Urinary bladder (tissue), 4 donors: ENCODE results near the gene FLCN. TPM values are rescaled to one million over a fixed set of nuclear protein-coding genes. Genes with fewer than 3 reads are reported as not detected.

Experiments
- DNase-seq: peaks from one replicate; pipeline ENCODE4 v3.0.0-alpha.2; 2015; ENCODE audit errors: extremely low spot score
- H3K27ac ChIP-seq: one replicate; pipeline ENCODE4 v1.5.1; 2013; ENCODE audit warnings: low read depth, mild to moderate bottlenecking, moderate library complexity
- H3K36me3 ChIP-seq: one replicate; pipeline ENCODE4 v1.6.1; 2013; ENCODE audit warnings: mild to moderate bottlenecking, moderate library complexity; ENCODE audit not compliant: insufficient read depth
- H3K4me1 ChIP-seq: one replicate; pipeline ENCODE4 v1.6.1; 2013; ENCODE audit warnings: mild to moderate bottlenecking, moderate library complexity; ENCODE audit not compliant: insufficient read depth
- H3K4me3 ChIP-seq: one replicate; pipeline ENCODE4 v1.5.1; 2013; ENCODE audit warnings: low read depth, low read length
- WGBS: extraction: QIAGEN DNeasy Blood & Tissue Kit; methylation state at CpG from one replicate; pipeline ENCODE4 v1.1.7; 2013; 5-methylcytosine and 5-hydroxymethylcytosine counted together
- polyA plus RNA-seq: library from polyadenylated mRNA; stranded (reverse); fragments of 200-250 nt; gene quantifications from one replicate; pipeline ENCODE4 v1.2.3, GENCODE V29; 2013
- small RNA-seq: library from RNA; depleted of rRNA; stranded (forward); fragments of <200 nt; gene quantifications from one replicate; pipeline ENCODE3, GENCODE V24; 2014
- total RNA-seq: library from RNA; depleted of rRNA; stranded (reverse); fragments of >200 nt; gene quantifications from one replicate; pipeline ENCODE4 v1.2.3, GENCODE V29; 2014
- donor health status: healthy with polysubstance abuse.
- donor health status: healthy.

FLCN gene
- total and polyA plus RNA-seq, 2 donors = 31.3 to 35.9 TPM

GRCh38 chr17:17168401-17168800 is 68.6 kb downstream of the FLCN start:
- peaks cover 2% of the 10 kb centered on the region for H3K36me3 ChIP-seq
- 91% methylated on average over 5 of the region's 5 CpGs for WGBS

DNA sequence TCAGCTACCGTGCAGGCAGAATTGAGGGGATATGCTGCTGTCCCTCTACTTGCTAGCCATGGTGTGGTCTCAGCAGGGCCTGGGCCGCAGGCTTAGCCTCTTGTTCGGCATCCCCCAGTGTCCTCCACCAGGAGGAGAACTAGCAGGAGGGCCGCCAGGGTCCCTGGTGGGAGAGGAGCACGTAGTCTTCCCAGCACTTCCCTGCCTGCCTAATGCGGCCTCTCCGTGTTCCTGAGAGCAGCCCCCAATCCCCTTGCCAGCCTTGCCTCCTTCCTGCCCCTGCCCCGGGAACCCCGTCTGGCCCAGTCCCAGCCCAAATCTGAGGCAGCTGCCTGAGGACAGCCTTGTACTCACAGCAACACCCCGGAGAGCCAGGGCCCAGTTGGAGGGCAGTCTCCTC is 69.0 kb downstream of the FLCN start:
- DNase-seq = no peak
- Histone ChIP-seq H3K4me1 (no peaks in the 10 kb centered on the region), H3K36me3 (peaks cover 2% of the 10 kb centered on the region), H3K27ac (no peak overlapping the region), H3K4me3 (no peak overlapping the region)
- 89% methylated on average over 10 of the region's 10 CpGs for WGBS

More at GRCh38 chr17:17168401-17168800, 68.6 kb downstream of the FLCN start:
- Histone ChIP-seq H3K27ac (no peak overlapping the region), H3K4me1 (no peaks in the 10 kb centered on the region), H3K4me3 (no peak overlapping the region)
- no peak for DNase-seq

GRCh38 chr17:17167356-17167755 is 69.6 kb downstream of the FLCN start:
- Histone ChIP-seq H3K27ac (no peak overlapping the region), H3K4me1 (no peaks in the 10 kb centered on the region), H3K36me3 (peaks cover 2% of the 10 kb centered on the region), H3K4me3 (no peak overlapping the region)
- no peak for DNase-seq
- WGBS = 91% methylated on average over 10 of the region's 10 CpGs

- H3K27ac ChIP-seq = no peak overlapping the region
- no peak for DNase-seq
- WGBS = 92% methylated on average over 8 of the region's 8 CpGs
- no peaks in the 10 kb centered on the region for H3K4me1 ChIP-seq
- H3K4me3 ChIP-seq = no peak overlapping the region
- H3K36me3 ChIP-seq = peaks cover 2% of the 10 kb centered on the region
These were observed 70.5 kb downstream of the FLCN start for GRCh38 chr17:17166446-17166845.

GRCh38 chr17:17165666-17166308 is 71.2 kb downstream of the FLCN start:
- WGBS = 94% methylated on average over 23 of the region's 23 CpGs
- no peak overlapping the region for H3K4me3 ChIP-seq
- H3K27ac ChIP-seq = no peak overlapping the region
- no peak for DNase-seq
- peaks cover 2% of the 10 kb centered on the region for H3K36me3 ChIP-seq
- no peaks in the 10 kb centered on the region for H3K4me1 ChIP-seq

DNA sequence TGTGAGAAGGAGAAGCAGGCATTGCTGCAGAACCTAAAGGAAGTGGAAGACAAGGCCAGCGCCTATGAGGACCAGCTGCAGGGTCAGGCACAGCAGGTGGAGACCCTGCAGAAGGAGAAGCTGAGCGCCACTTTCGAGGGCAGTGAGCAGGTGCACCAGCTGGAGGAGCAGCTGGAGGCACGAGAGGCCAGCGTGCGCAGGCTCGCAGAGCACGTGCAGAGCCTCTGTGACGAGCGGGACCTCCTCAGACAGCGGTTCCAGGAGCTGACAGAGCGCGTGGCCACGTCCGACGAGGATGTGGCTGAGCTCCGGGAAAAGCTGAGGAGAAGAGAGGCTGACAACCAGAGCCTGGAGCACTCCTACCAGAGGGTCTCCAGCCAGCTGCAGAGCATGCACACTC is 72.3 kb downstream of the FLCN start:
- H3K36me3 ChIP-seq = peaks cover 2% of the 10 kb centered on the region
- no peak overlapping the region for H3K27ac ChIP-seq
- no peak overlapping the region for H3K4me3 ChIP-seq
- WGBS = 93% methylated on average over 17 of the region's 17 CpGs
- H3K4me1 ChIP-seq = no peaks in the 10 kb centered on the region
- DNase-seq = no peak

GRCh38 chr17:17164156-17164555 is 72.8 kb downstream of the FLCN start:
- 95% methylated on average over 25 of the region's 25 CpGs for WGBS
- Histone ChIP-seq H3K4me3 (no peak overlapping the region), H3K4me1 (no peaks in the 10 kb centered on the region), H3K36me3 (peaks cover 2% of the 10 kb centered on the region), H3K27ac (no peak overlapping the region)
- no peak for DNase-seq

Small RNA genes lying within 50 kb of the gene (small RNA-seq; reads per million reads assigned to genes)
- gene RNU6-767P = not detected

Other genes with a start within 250 kb of the FLCN start
- gene MPRIP, start 194.7 kb downstream of the FLCN start, total RNA-seq = 91.4 TPM
- gene MPRIP, start 194.7 kb downstream of the FLCN start, polyA plus RNA-seq = 158 TPM
- gene PLD6, start 30.8 kb downstream of the FLCN start, total RNA-seq = 2.8 TPM
- gene PLD6, start 30.8 kb downstream of the FLCN start, polyA plus RNA-seq = 5.1 TPM
- 81.4 TPM for gene COPS3, start 44.1 kb upstream of the FLCN start, total RNA-seq
- 51.1 TPM for gene COPS3, start 44.1 kb upstream of the FLCN start, polyA plus RNA-seq
- gene NT5M, start 66.2 kb upstream of the FLCN start, total RNA-seq = 1.6 TPM
- 5.9 TPM for gene NT5M, start 66.2 kb upstream of the FLCN start, polyA plus RNA-seq
- 9.5 TPM for gene MED9, start 239.8 kb upstream of the FLCN start, total RNA-seq
- gene MED9, start 239.8 kb upstream of the FLCN start, polyA plus RNA-seq = 17.5 TPM